Measurements from ENCODE around the gene REEP5. TPM values are rescaled to one million over a fixed set of nuclear protein-coding genes. Genes with fewer than 3 reads are reported as not detected.

The REEP5 gene
- total and polyA plus RNA-seq, 2 of the 4 experiments (the other 2 are of a cell fraction), result 49.3 to 82.0 TPM

GRCh38 chr5:112862085-112862484 is 59.9 kb downstream of the REEP5 start:
- intact Hi-C loops (cut with micrococcal nuclease) (no loop called here), in situ Hi-C loops (cut with MboI; ENCODE audit: low sequenced_read_pairs) (no loop called here), dilution Hi-C loops (cut with HindIII; ENCODE audit: low sequenced_read_pairs, unreplicated experiment) (no loop called here)
- Histone ChIP-seq H4K20me1 (ENCODE audit: insufficient read depth, low read length) (peaks cover 21% of the 10 kb centered on the region; the same call in 1 of the 2 replicates), H3K27me3 (ENCODE audit: control insufficient read depth, insufficient read depth, low read length) (no peaks in the 10 kb centered on the region), H3K27ac (ENCODE audit: insufficient read depth, low read length) (no peak overlapping the region), H2AK9ac (replicated peaks; ENCODE audit: low read depth, low read length, poor library complexity) (peak overlapping the region; percentile 50), H2BK15ac (ENCODE audit: low read depth, low read length) (no peak overlapping the region), H3K18ac (ENCODE audit: low read depth, low read length) (no peak overlapping the region), H2AFZ (replicated peaks; ENCODE audit: low read length, poor library complexity) (no peak overlapping the region), H3K79me1 (ENCODE audit: low read depth in 1 of 2, low read length in 2 of 2) (peaks cover 12 to 42% of the 10 kb centered on the region in 2 experiments), H4K91ac (ENCODE audit: insufficient read depth, low read depth, low read length) (no peak overlapping the region), H3K4me2 (ENCODE audit: low read depth, low read length) (peak overlapping the region; percentile 87), H2BK120ac (ENCODE audit: low read depth, low read length) (no peak overlapping the region), H4K5ac (ENCODE audit: low read depth, low read length) (no peak overlapping the region), H4K8ac (ENCODE audit: low read depth in 2 of 2, low read length in 2 of 2) (peak overlapping the region in 1 of 2 experiments; percentile 35; a peak in 2 of 4 replicates), H3K14ac (replicated peaks; ENCODE audit: low read depth, low read length) (no peak overlapping the region), H3K4me3 (ENCODE audit: insufficient read depth, low read depth, low read length) (peak overlapping the region; percentile 91), H2AK5ac (ENCODE audit: low read depth, low read length) (no peak overlapping the region), H3K36me3 (ENCODE audit: control insufficient read depth, insufficient read depth, low read length) (peaks cover 15% of the 10 kb centered on the region), H3K4ac (ENCODE audit: low read depth, low read length) (peak overlapping the region; percentile 29; the same call in 1 of the 2 replicates), H3K56ac (ENCODE audit: extremely low read depth, insufficient read depth, low read length) (peak overlapping the region; percentile 3; the same call in 1 of the 2 replicates), H3K9me3 (ENCODE audit: control insufficient read depth, insufficient read depth, low read length) (no peaks in the 10 kb centered on the region), H3K9me1 (ENCODE audit: insufficient read depth, low read length) (peaks cover 5% of the 10 kb centered on the region; the same call in 1 of the 2 replicates), H2BK20ac (ENCODE audit: low read depth, low read length) (no peak overlapping the region), H3K4me1 (ENCODE audit: control insufficient read depth, insufficient read depth, low read length) (peaks cover 2% of the 10 kb centered on the region; the same call in 1 of the 2 replicates), H3K9ac (ENCODE audit: low read depth, low read length) (peak overlapping the region; percentile 93; the same call in 1 of the 2 replicates), H2BK5ac (ENCODE audit: low read depth, low read length, poor library complexity, severe bottlenecking) (no peak overlapping the region), H3K23ac (ENCODE audit: low read depth, low read length) (peak overlapping the region; percentile 83)
- ATAC-seq (ENCODE audit: low read depth) (no peak), DNase-seq (no peak)
- ChIA-PET POLR2A (ENCODE audit: unreplicated experiment) (interaction anchor here (0.5 kb wide), 1 partner anchor 11 kb away, joined by 8 read pairs; no protein-coding TSS in a partner anchor), CTCF (interaction anchor here (2.0 kb wide), 1 partner anchor 14 kb away, joined by 8 read pairs; no protein-coding TSS in a partner anchor)
- WGBS, 2 experiments (ENCODE audit: extremely low coverage in 2 of 2, insufficient read length in 1 of 2), result no CpG with 5 or more reads among the region's 9 CpGs
- no TSS peak for BruUV-seq (replicated peaks)
- no peak for TF ChIP-seq ELK1 (IDR thresholded peaks at IDR 0.05; ENCODE audit: borderline replicate concordance, low read depth, low read length)
